SW480 (cell line): ENCODE measurements around the gene MSANTD2.

Experiments used
- DNase-seq: peaks from one replicate; pipeline ENCODE4 v3.0.0-alpha.2; 2016; ENCODE audit warnings: low spot score

MSANTD2 gene

GRCh38 chr11:124817036-124817435 lies 16.8 kb upstream of the MSANTD2 start:
- no peak for DNase-seq

- no peak for DNase-seq
Measured at GRCh38 chr11:124814739-124815138, 14.5 kb upstream of the MSANTD2 start.

GRCh38 chr11:124812876-124813275 lies 12.7 kb upstream of the MSANTD2 start:
- peak; percentile 83 for DNase-seq

- DNase-seq: no peak
Measured at GRCh38 chr11:124811399-124812125, 11.4 kb upstream of the MSANTD2 start.

GRCh38 chr11:124807660-124808270 lies 7.6 kb upstream of the MSANTD2 start:
- no peak for DNase-seq

GRCh38 chr11:124807201-124807600 lies 7.0 kb upstream of the MSANTD2 start:
- DNase-seq: no peak

- DNase-seq: no peak
Measured at GRCh38 chr11:124804884-124805283, 4.7 kb upstream of the MSANTD2 start.

GRCh38 chr11:124801636-124802312 lies 1.6 kb upstream of the MSANTD2 start:
- DNase-seq: no peak

- peak; percentile 16 for DNase-seq
Measured at GRCh38 chr11:124801014-124801413, 808 bp upstream of the MSANTD2 start.

- DNase-seq: peak; percentile 38
Measured at GRCh38 chr11:124799348-124800225, 619 bp downstream of the MSANTD2 start.

- peak; percentile 16 for DNase-seq
Measured at GRCh38 chr11:124798991-124799347, 1.2 kb downstream of the MSANTD2 start.

GRCh38 chr11:124796312-124796711 lies 3.9 kb downstream of the MSANTD2 start:
- DNase-seq: no peak

- peak; percentile 49 for DNase-seq
Measured at GRCh38 chr11:124793466-124794278, 6.5 kb downstream of the MSANTD2 start.

GRCh38 chr11:124791626-124792341 lies 8.4 kb downstream of the MSANTD2 start:
- no peak for DNase-seq

GRCh38 chr11:124788521-124788920 lies 11.7 kb downstream of the MSANTD2 start:
- no peak for DNase-seq

GRCh38 chr11:124784051-124784450 lies 16.2 kb downstream of the MSANTD2 start:
- DNase-seq: no peak

GRCh38 chr11:124783002-124783401 lies 17.2 kb downstream of the MSANTD2 start:
- no peak for DNase-seq

GRCh38 chr11:124779568-124779967 lies 20.6 kb downstream of the MSANTD2 start:
- DNase-seq: no peak

- DNase-seq: no peak
Measured at GRCh38 chr11:124778281-124778680, 21.9 kb downstream of the MSANTD2 start.

- DNase-seq: no peak
Measured at GRCh38 chr11:124776865-124777645, 23.2 kb downstream of the MSANTD2 start.
